Skeletal muscle satellite cell (primary cell): ENCODE results near the gene EFHD1.

ENCODE experiments used
- H3K27me3 ChIP-seq: 2 replicates; pipeline ENCODE4 v1.7.0; 2013; ENCODE audit warnings: low read length; ENCODE audit not compliant: control insufficient read depth, insufficient read depth
- H3K36me3 ChIP-seq: 2 replicates; pipeline ENCODE4 v1.7.0; 2013; ENCODE audit warnings: mild to moderate bottlenecking, control low read depth, low read length; ENCODE audit not compliant: insufficient read depth
- H3K4me1 ChIP-seq: 2 replicates; pipeline ENCODE4 v1.7.0; 2013; ENCODE audit warnings: low read length; ENCODE audit not compliant: control insufficient read depth, insufficient read depth
- H3K4me2 ChIP-seq: 2 replicates; pipeline ENCODE4 v1.7.0; 2013; ENCODE audit warnings: mild to moderate bottlenecking, low read length
- H3K4me3 ChIP-seq: 2 replicates; pipeline ENCODE4 v1.7.0; 2013; ENCODE audit warnings: low read length
- H3K9ac ChIP-seq: 2 replicates; pipeline ENCODE4 v1.7.0; 2013; ENCODE audit warnings: mild to moderate bottlenecking, low read depth, low read length, moderate library complexity
- H3K9me3 ChIP-seq: replicated peaks from 2 replicates; pipeline ENCODE4 v1.7.0; 2013; ENCODE audit warnings: mild to moderate bottlenecking, control low read depth, low read length

The EFHD1 gene

GRCh38 chr2:232659359-232659758 lies 26.0 kb downstream of the EFHD1 start:
- Histone ChIP-seq H3K4me3 (no peak overlapping the region), H3K4me2 (no peak overlapping the region), H3K36me3 (no peaks in the 10 kb centered on the region), H3K27me3 (peaks cover 12% of the 10 kb centered on the region), H3K4me1 (no peaks in the 10 kb centered on the region), H3K9me3 (no peaks in the 10 kb centered on the region), H3K9ac (no peak overlapping the region)

GRCh38 chr2:232662486-232663260 lies 29.3 kb downstream of the EFHD1 start:
- H3K4me3 ChIP-seq = no peak overlapping the region
- no peaks in the 10 kb centered on the region for H3K9me3 ChIP-seq
- no peak overlapping the region for H3K4me2 ChIP-seq
- H3K36me3 ChIP-seq = no peaks in the 10 kb centered on the region
- H3K9ac ChIP-seq = no peak overlapping the region
- peaks cover 21% of the 10 kb centered on the region for H3K27me3 ChIP-seq
- no peaks in the 10 kb centered on the region for H3K4me1 ChIP-seq

- Histone ChIP-seq H3K4me1 (no peaks in the 10 kb centered on the region), H3K27me3 (peaks cover 13% of the 10 kb centered on the region), H3K9ac (no peak overlapping the region), H3K4me2 (no peak overlapping the region), H3K9me3 (no peaks in the 10 kb centered on the region), H3K4me3 (no peak overlapping the region), H3K36me3 (no peaks in the 10 kb centered on the region)
Measured at GRCh38 chr2:232666051-232666805, 32.8 kb downstream of the EFHD1 start.

- H3K4me2 ChIP-seq = no peak overlapping the region
- no peaks in the 10 kb centered on the region for H3K9me3 ChIP-seq
- H3K4me3 ChIP-seq = no peak overlapping the region
- H3K9ac ChIP-seq = no peak overlapping the region
- H3K4me1 ChIP-seq = no peaks in the 10 kb centered on the region
- peaks cover 25% of the 10 kb centered on the region for H3K27me3 ChIP-seq
- H3K36me3 ChIP-seq = no peaks in the 10 kb centered on the region
Measured at GRCh38 chr2:232667989-232668583, 34.7 kb downstream of the EFHD1 start.

GRCh38 chr2:232668805-232669444 lies 35.5 kb downstream of the EFHD1 start:
- Histone ChIP-seq H3K27me3 (peaks cover 25% of the 10 kb centered on the region), H3K36me3 (no peaks in the 10 kb centered on the region), H3K9me3 (no peaks in the 10 kb centered on the region), H3K4me1 (no peaks in the 10 kb centered on the region), H3K4me3 (no peak overlapping the region), H3K4me2 (no peak overlapping the region), H3K9ac (no peak overlapping the region)

- H3K9me3 ChIP-seq = no peaks in the 10 kb centered on the region
- H3K9ac ChIP-seq = no peak overlapping the region
- H3K36me3 ChIP-seq = no peaks in the 10 kb centered on the region
- H3K4me2 ChIP-seq = no peak overlapping the region
- peaks cover 11% of the 10 kb centered on the region for H3K27me3 ChIP-seq
- H3K4me3 ChIP-seq = no peak overlapping the region
- no peaks in the 10 kb centered on the region for H3K4me1 ChIP-seq
Measured at GRCh38 chr2:232672588-232672987, 39.2 kb downstream of the EFHD1 start.

- no peak overlapping the region for H3K4me3 ChIP-seq
- no peak overlapping the region for H3K4me2 ChIP-seq
- H3K9ac ChIP-seq = no peak overlapping the region
- no peaks in the 10 kb centered on the region for H3K4me1 ChIP-seq
- H3K9me3 ChIP-seq = no peaks in the 10 kb centered on the region
- H3K36me3 ChIP-seq = no peaks in the 10 kb centered on the region
- peaks cover 11% of the 10 kb centered on the region for H3K27me3 ChIP-seq
Measured at GRCh38 chr2:232674491-232674890, 41.1 kb downstream of the EFHD1 start.

GRCh38 chr2:232675381-232675780 lies 42.0 kb downstream of the EFHD1 start:
- Histone ChIP-seq H3K4me1 (no peaks in the 10 kb centered on the region), H3K27me3 (peaks cover 11% of the 10 kb centered on the region), H3K4me2 (no peak overlapping the region), H3K9ac (no peak overlapping the region), H3K36me3 (no peaks in the 10 kb centered on the region), H3K4me3 (no peak overlapping the region), H3K9me3 (no peaks in the 10 kb centered on the region)

- Histone ChIP-seq H3K4me1 (no peaks in the 10 kb centered on the region), H3K27me3 (peaks cover 17% of the 10 kb centered on the region), H3K4me2 (no peak overlapping the region), H3K36me3 (no peaks in the 10 kb centered on the region), H3K9ac (no peak overlapping the region), H3K9me3 (no peaks in the 10 kb centered on the region), H3K4me3 (no peak overlapping the region)
Measured at GRCh38 chr2:232680006-232680405, 46.6 kb downstream of the EFHD1 start.

- H3K4me2 ChIP-seq = no peak overlapping the region
- H3K27me3 ChIP-seq = peaks cover 19% of the 10 kb centered on the region
- H3K9ac ChIP-seq = no peak overlapping the region
- H3K9me3 ChIP-seq = no peaks in the 10 kb centered on the region
- no peaks in the 10 kb centered on the region for H3K4me1 ChIP-seq
- no peaks in the 10 kb centered on the region for H3K36me3 ChIP-seq
- no peak overlapping the region for H3K4me3 ChIP-seq
Measured at GRCh38 chr2:232681527-232681926, 48.1 kb downstream of the EFHD1 start.

GRCh38 chr2:232683368-232683767 lies 50.0 kb downstream of the EFHD1 start:
- H3K4me2 ChIP-seq = no peak overlapping the region
- no peaks in the 10 kb centered on the region for H3K9me3 ChIP-seq
- H3K4me3 ChIP-seq = no peak overlapping the region

More at GRCh38 chr2:232683368-232683767, 50.0 kb downstream of the EFHD1 start:
- Histone ChIP-seq H3K9ac (no peak overlapping the region), H3K36me3 (no peaks in the 10 kb centered on the region), H3K4me1 (no peaks in the 10 kb centered on the region), H3K27me3 (peaks cover 19% of the 10 kb centered on the region)
